Neural cell (in vitro differentiated cells): Measurements from ENCODE around the gene GPC5.

Source experiments
- POLR2AphosphoS5 ChIP-seq: IDR thresholded peaks from 2 replicates; pipeline ENCODE4 v1.6.1; 2012
- REST ChIP-seq: IDR thresholded peaks from 2 replicates; pipeline ENCODE4 v1.6.1; 2012; ENCODE audit warnings: borderline replicate concordance
- TF ChIP-seq, protein P1 (sequence below): fragments of 450-650 bp; IDR thresholded peaks from 2 replicates; pipeline ENCODE4 v1.5.1; 2014; ENCODE audit warnings: antibody characterized with exemption, mild to moderate bottlenecking, moderate library complexity; ENCODE audit not compliant: poor library complexity, severe bottlenecking

GRCh38 chr13:91372911-91373310 is 25.5 kb upstream of the GPC5 start:
- TF ChIP-seq REST = no peak
- TF ChIP-seq, protein P1, sequence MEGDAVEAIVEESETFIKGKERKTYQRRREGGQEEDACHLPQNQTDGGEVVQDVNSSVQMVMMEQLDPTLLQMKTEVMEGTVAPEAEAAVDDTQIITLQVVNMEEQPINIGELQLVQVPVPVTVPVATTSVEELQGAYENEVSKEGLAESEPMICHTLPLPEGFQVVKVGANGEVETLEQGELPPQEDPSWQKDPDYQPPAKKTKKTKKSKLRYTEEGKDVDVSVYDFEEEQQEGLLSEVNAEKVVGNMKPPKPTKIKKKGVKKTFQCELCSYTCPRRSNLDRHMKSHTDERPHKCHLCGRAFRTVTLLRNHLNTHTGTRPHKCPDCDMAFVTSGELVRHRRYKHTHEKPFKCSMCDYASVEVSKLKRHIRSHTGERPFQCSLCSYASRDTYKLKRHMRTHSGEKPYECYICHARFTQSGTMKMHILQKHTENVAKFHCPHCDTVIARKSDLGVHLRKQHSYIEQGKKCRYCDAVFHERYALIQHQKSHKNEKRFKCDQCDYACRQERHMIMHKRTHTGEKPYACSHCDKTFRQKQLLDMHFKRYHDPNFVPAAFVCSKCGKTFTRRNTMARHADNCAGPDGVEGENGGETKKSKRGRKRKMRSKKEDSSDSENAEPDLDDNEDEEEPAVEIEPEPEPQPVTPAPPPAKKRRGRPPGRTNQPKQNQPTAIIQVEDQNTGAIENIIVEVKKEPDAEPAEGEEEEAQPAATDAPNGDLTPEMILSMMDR = no peak
- TF ChIP-seq POLR2AphosphoS5 = no peak
